ENCODE measurements around the gene HERC2. TPM values are rescaled to one million over a fixed set of nuclear protein-coding genes. Genes with fewer than 3 reads are reported as not detected.
"Not testable (repeated sequence)": the region's sequence is repeated elsewhere in the genome, so short reads cannot be mapped to it uniquely, and the experiment has no call there.

Gene HERC2
- total RNA-seq, 1 donor from 2014 or later, result 62.2 TPM

DNA sequence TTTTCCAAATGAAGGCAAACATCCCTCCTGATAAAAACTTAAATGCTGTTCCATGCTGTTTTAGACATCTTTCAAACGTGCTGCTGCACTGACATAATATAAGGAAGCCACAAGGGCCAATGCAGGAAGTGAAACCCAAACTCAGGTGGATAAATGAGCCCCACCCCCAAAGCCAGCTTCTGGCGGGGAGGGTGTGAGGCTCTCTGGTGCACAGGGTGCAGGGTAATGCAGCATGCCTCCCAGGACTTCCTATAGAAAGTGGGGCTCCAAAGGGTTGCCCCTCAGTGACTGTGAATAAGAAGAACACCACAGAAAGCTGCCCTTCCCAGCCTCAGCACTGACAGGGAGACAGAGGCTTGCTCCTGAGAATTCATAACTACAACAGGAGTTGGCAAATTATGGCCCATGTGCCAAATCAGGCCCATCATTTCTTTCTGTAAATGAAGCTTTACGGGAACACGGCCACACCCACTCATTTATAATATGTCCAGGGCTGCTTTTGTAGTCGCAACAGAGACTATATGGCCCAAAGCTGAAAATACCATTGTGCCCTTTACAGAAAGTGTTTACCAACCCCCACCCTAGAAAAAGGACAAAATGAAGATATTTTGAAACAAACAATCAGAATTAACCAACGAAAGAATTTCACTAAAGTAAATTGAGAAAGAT is 185.6 kb downstream of the HERC2 start:
- not testable (repeated sequence) for DNase-seq (ENCODE audit: low spot score)

DNA sequence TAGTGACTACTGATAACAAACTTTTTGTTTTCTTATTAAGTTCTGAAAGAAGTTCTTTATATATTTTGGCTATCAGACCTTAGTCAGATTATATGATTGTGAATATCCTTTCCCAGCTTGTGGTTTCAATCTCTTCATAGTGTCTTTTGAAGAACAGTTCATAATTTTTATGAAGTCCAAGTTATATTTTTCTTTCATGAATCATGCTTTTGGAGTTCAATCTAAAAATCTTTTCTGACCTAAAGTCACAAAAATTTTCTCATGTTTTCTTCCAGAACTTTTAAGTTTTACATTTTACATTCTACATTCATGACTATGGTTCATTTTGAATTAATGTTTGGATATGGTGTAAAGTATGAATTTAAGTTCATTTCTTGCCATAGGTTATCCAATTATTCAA is 188.7 kb downstream of the HERC2 start:
- no peak for DNase-seq (ENCODE audit: low spot score)

DNA sequence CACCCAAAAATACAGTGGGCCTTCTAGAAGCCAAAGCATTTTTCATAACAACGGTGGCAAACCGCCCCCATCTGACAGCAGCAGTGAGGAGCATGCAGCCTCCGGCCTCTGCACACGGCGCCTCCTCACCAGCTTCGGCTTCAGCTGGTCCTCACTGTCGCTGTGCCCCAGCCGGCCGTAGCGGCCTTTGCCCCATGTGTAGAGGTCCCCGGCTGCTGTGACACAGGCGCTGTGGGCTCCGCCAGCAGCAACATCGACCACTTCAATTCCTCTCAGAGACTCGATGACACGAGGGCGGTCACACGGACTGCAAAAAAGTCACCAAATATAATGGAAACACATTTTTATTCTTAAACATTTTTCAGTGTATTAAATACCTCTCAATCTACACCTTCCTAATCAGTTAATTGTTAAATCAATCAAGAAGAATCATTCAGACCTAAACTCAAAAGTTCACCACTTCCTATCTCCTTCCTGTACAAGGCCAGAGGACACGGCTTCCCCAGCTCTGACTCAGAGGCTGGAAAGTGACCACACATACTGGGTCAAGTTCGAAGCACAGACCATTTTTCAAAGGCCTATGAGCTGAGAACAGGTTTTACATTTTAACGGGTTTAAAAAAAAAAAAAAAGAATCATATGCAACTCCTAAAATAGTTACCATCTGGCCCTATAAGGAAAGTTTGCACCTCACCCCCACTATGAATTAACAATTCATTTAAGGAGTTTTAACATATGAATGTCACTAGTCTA is 189.3 kb downstream of the HERC2 start:
- DNase-seq (ENCODE audit: low spot score), result no peak

DNA sequence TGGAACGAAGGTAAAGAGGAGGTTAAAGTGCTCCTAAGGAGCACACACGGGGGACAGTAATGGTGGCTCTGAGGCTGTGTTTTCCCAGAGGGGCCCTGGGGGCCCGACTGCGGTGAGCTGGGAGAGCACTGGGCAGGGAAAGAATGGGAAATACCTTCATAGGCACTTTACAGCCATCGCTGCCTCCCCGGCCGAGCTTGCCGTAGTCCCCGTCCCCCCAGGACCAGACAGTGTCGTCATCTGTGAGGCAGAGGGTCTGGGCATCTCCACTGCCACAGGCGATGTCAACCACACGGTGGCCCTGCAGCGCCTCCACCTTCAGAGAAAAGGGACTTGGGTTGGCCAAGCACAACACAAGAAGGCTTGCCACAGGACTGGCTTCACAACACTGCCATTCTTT is 190.0 kb downstream of the HERC2 start:
- no peak for DNase-seq (ENCODE audit: low spot score)

DNA sequence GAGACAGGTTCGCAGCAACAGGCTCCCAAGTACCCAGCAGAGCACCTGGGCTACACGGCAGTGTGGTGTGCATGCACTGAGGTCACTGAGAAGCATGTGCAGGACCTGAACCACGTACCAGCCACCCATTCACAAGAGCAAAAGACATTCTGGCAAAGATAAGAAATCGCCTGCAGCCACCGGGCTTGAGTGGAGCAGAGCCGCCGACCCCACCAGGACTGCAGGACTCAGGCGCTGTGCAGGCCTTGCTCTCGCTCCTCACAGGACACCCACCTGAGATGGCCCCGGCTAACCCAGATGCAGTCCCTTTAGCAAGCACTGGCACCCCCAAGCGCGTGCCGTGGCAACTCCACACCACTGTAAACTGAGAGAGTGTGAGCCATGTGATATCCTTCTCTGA is 190.6 kb downstream of the HERC2 start:
- DNase-seq (ENCODE audit: low spot score), result no peak

DNA sequence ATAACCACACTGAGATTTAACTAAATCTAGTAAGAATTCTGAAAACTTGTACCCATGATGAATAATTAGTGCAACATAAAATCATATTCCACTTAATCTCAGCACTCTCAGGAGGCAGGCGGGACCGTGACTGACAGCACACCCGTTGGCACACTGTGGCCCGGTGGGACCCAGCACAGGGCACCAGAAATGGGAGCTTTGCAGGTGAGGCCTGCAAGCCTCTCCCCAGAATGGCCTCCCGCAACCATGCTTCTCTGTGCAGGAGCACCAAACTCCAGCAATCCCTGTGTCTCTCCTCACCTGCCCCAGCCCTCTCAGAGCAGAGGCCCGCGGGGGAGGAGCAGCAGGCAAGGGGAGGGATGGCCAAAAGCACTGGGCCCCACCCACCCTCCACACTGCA is 191.3 kb downstream of the HERC2 start:
- no peak for DNase-seq (ENCODE audit: low spot score)

DNA sequence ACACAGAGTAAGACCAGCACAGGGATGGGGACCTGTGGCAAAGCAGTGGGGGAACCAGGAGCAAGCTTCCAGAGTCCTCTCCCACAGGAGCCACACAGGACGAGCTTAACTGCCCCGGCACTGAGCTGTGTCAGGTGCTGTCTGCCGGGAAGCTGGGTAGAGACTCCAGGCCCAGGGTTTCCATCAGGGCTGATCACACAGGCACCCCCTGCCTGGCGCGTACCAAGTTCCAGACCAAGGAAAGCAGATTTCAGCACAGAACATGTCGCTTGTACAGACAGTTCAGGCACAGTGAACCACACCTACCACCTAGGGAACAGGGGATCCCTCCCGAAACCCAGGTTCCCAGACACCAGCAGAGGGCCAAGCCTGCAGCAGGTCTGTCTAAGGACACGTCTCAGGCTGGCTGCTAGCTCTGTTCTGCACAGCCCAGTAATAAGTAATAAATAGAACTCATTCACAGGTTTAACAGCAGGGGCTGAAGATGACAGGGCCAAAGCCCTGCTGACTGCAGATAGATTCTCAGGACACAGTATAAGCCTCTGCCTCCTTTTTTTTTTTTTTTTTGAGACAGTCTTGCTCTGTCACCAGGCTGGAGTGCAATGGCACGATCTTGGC is 192.6 kb downstream of the HERC2 start:
- no peak for DNase-seq (ENCODE audit: low spot score)

DNA sequence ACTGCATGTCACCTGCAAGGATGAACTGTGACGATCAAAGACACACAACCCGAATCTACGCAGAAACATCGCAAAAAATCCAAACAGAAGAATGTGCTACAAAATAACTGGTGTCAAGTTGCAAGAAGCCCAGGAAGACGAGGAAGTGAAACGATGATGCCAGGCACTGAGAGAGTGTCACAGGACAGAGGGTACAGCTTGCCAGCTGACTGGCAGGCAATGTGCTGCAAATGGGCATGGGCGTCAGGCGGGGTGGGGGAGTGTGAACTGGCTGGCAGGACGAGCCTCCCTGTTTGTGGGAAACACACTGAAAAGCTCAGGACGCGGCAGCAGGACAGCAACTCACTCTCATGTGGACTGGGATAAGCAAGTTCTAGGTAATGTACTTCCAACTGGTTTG is 193.9 kb downstream of the HERC2 start:
- DNase-seq (ENCODE audit: low spot score), result no peak

DNA sequence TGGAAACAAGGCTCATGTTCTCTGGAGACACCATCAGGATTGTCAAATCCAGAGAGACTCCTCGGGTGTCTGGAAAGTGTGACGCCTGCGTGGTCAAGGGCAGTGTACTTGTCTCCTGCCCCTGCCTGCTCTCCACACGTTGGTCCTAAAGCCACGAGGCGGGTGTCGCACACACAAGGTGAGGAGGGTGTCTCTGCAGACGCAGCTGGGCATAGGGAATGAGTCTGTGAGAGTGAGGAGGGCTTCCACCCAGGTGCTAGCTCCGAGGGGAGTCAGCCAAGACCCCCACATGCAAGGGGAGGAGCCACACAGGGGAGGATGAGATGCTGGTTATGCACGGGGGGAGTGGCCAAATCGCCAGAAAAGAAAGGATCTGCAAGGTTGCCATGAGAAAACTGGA is 194.9 kb downstream of the HERC2 start:
- no peak for DNase-seq (ENCODE audit: low spot score)

DNA sequence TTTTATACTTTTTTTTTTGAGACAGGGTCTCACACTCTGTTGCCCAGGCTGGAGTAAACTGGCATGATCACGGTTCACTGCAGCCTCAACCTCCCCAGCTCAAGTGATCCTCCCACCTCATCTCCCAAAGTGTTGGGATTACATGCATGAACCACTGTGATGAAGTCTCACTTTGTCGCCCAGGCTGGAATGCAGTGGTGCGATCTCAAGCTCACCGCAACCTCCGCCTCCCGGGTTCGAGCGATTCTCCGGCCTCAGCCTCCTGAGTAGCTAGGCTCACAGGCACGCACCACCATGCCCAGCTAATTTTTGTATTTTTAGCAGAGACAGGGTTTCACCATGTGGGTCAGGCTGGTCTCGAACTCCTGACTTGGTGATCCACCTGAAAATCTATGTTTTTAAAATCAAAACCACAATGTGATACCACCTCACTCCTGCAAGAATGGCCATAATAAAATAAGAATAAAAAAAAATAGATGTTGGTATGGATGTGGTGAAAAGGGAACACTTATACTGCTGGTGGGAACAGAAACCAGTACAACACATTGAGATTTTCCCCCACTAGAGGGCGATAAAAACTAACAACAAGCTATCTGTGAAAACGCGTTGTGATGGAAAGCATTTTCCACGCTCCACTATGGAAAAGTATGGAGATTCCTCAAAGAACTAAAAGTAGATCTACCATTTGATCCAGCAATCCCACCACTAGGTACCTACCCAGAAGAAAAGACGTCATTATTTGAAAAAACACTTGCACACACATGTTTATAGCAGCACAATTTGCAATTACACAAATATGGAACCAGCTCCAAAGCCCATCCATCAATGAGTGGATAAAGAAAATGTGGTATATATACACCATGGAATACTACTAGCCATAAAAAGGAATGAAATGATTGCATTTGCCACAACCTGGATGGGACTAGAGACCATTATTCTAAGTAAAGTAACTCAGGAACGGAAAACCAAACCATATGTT is 196.0 kb downstream of the HERC2 start:
- DNase-seq (ENCODE audit: low spot score), result no peak

DNA sequence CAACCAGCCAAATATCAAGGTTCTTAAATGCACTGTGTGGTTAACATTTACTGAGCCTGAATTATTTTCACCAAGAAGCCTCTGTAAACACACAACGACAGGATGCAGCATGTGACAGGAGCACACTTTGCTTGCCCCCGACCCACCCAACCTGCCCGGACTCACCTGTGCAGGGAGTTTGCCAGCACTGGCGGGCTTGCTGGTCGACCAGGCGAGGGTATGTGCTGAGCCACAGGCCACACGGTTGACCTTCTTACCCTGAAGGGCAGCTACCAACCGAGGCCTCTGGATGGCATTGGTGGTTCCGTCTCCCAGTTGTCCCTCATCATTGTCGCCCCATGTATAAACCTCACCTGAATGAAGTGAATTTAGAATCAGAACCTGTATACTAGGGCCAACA is 197.1 kb downstream of the HERC2 start:
- DNase-seq (ENCODE audit: low spot score), result no peak

DNA sequence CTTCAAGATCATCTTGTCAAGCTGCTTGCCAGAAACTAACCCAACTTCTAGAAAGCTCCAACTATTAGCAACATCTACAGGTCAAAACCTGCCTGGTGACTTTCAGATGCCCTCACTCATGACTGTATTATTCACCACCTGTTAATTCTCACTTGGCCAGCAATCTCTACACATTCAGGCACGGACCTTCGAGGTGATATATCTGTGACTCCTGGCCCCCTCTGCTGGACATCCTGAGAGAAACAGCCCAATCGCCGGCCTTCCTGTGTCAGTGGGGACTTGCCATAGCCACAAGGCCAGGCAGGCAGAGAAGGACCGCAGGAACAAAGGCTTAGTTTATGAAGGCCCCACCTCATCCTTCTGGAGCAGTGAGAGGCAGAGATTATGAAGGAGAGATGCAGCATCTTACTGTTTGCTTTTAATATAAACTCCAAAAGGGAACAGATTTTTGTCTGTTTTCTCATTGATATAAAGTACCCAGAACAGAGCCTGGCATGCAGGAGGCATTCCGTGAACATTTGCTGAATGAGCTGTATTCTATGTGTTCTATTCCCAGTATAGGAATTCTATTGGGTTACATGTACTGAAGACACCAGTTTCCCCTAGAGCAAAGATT is 198.5 kb downstream of the HERC2 start:
- DNase-seq (ENCODE audit: low spot score), result no peak

DNA sequence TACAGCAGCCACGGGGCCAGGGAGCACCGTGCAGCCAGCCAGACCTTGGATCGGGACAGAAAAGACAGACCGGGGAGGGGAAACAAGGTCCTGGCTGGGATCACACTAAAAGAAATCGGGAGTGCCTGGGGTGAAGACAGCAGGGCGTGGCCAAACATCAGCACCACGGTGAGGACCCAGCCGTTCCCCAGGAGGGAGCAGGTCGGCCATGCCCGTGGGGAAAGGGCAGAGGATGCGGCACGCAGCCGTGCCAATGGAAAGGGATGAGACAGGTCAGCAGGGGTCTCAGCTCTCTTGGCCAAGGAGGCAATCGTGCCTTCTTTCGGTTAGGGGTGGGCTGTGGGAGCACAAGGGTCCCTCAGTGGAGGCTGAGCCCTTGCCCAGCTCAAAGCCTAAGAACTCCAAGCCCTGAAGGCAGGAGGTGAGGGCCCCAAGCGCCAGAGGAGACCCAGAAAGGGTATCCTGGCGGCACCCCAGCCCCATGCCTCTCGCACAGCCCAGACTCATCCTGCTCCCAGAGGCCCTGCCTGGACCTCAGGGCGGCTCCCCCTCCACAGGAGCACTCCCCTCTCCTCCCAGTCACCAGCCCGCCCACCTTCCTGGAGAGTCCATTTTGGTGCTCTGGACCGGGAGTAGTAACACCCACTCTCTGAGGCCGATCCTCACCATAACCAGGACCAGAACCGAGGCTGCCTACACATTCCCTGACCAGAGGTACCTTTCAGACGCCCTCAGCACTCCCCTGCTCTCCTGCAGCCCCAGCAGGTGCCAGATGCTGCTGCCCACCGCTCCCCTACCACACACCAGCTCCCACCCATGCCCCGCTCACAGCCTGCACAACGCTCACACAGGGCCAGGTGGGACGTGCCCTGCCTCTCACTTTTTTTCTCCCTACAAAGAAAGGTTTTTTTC is 199.7 kb downstream of the HERC2 start:
- peak; percentile 83 for DNase-seq (ENCODE audit: low spot score)

DNA sequence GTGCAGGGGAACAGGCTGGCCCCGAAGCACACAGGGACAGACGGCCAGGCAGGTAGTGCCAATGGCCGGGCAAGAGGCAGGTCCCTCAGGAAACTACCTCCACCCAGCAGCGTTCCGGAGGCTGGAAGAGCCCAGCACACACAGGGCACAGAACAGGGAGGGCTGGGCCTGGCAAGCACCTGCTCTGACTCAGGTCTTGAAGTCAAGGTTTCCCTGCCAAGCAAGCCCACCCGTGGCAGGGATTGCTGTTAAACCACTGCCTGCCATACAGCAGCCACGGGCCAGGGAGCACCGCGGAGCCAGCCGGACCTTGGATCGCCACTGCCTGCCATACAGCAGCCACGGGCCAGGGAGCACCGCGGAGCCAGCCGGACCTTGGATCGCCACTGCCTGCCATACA is 200.4 kb downstream of the HERC2 start:
- DNase-seq (ENCODE audit: low spot score), result not testable (repeated sequence)

DNA sequence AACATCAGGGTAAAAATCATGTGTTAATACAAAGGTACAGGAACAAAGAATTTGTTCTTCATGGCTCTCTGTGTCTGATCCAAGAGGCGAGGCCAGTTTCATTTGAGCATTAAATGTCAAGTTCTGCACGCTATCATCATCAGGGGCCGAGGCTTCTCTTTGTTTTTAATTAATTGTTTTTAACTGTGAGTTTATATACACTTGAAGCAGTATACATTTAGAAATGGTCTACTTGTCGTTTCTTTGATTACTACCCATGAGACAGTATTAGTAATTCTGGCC is 201.7 kb downstream of the HERC2 start:
- DNase-seq (ENCODE audit: low spot score), result no peak

DNA sequence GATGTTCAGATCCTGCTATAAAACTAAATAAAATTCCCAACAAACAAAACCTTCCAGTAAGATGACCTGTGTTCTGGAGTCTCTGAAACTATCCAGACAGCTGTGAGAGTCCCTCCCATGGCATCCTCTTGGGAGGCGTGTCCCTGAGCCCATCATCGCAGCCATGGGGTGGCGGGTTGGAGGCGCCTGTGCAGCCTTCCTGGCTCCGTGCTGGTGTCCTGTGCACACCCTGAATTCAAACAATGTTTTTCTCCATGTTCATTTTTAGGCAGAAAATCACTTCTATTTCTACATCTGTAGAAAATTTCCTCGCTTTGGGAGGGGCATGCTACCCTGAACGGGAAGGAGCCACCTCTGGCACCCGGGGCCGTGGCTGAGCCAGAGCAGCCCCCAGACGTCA is 203.4 kb downstream of the HERC2 start:
- no peak for DNase-seq (ENCODE audit: low spot score)

DNA sequence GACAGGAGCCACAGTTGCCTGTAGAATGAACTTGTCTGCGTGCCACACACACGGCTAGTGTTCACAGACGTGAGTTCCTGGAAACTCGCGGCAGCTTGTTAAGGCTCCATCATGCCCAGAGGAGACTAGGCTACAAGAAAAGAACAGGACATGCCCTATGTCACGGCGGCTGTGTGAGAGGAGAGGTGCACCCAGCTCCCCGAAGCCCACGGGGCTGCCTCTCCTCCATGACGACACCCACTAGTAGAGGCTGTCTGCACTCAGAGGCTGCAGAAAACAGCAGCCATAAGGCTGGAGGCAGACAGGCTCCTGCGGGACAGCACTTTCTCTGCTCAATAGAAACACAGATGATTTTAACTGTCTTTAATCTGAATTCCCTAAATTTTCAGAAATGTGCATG is 203.9 kb downstream of the HERC2 start:
- no peak for DNase-seq (ENCODE audit: low spot score)

DNA sequence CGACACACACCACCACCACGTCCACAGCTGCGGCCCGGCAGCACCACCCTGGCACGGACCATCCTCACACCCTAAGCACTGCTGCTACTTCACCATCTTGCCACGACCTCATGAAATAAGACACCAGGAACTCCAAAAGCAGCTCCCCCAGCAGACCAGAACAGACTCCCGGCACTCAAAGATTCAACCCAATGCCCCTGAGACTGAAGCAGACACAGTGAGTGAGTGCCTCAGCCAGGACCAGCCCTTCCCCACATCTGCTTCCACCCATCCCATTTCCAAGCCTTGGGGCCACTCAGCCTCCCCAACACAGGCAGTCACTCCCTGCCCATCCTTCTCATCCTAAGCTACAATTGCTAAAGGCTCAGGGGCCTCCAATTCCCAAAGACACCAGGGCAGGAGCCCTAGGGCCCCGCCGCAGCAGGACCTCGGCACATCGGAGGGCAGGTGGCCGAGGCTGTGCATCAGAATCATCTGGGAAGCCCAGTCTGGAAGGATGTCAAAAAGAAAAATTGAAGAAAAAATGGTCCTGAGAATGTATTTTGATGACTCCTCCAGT is 204.5 kb downstream of the HERC2 start:
- DNase-seq (ENCODE audit: low spot score), result peak; percentile 60

DNA sequence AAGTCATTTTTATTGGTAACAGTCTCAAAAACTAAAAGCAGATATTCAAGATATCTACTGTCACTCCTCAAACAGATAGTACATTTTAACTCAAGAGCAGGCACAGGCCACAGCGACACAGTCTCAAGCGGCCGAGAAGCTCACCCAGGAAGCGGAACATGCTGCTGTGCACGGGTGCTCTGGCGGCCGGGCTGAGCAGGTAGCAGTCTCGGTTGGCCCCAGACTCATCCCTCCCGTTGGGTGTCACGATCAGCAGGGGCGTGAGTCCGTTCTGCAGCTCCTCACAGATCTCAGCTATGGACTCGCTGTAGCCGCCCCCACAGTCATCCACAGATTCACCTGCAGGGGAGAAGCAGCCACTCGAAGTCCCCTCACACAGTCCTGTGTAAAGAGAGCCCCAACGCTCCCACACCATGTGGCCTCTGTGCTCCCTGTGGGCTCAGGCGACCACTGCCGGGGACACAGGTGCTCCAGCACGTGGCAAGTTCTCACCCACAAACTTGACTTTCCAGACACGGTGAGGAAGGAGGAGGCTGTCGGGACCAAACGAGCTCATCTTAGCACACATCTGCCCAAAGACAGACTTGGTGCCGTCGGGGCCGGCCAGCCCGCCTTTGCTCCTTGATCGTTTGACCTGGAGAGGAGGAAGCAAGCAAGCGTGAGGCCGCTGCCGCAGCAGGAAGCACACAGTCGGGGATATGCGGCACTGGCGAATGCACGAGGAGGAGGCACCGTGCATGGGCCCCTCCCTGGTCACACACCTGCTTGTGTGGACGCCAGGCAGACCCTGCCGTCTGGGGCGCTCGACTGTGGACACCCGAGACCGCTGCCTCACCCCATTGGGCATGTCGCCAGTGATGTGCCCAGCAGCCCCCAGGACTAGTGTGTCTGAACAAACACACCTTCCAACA is 205.2 kb downstream of the HERC2 start:
- DNase-seq (ENCODE audit: low spot score), result peak; percentile 62
